ENCODE measurements around the gene SOX13. TPM values are rescaled to one million over a fixed set of nuclear protein-coding genes. Genes with fewer than 3 reads are reported as not detected.

The SOX13 gene
- total RNA-seq, 1 experiment from 2014 or later: not detected

GRCh38 chr1:204077979-204078696, 5.2 kb downstream of the SOX13 start:
- Histone ChIP-seq H3K79me2 (ENCODE audit: low read length) (no peaks in the 10 kb centered on the region), H3K9me3 (ENCODE audit: low read length) (no peaks in the 10 kb centered on the region), H3K36me3 (ENCODE audit: insufficient read depth, low read length) (no peaks in the 10 kb centered on the region), H3K27me3 (ENCODE audit: low read length) (no peaks in the 10 kb centered on the region), H4K20me1 (ENCODE audit: insufficient read depth, low read depth, low read length) (no peaks in the 10 kb centered on the region), H3K9ac (ENCODE audit: low read length) (no peak overlapping the region), H2AFZ (ENCODE audit: low read length) (no peak overlapping the region), H3K27ac (ENCODE audit: low read length) (no peak overlapping the region), H3K4me2 (ENCODE audit: low read depth, low read length, poor library complexity, severe bottlenecking) (no peak overlapping the region), H3K4me3 (ENCODE audit: low read length) (no peak overlapping the region), H3K9me2 (replicated peaks; ENCODE audit: insufficient read depth, low read length) (no peaks in the 10 kb centered on the region), H3K4me1 (ENCODE audit: low read length) (no peaks in the 10 kb centered on the region)
- no peak for DNase-seq

DNA sequence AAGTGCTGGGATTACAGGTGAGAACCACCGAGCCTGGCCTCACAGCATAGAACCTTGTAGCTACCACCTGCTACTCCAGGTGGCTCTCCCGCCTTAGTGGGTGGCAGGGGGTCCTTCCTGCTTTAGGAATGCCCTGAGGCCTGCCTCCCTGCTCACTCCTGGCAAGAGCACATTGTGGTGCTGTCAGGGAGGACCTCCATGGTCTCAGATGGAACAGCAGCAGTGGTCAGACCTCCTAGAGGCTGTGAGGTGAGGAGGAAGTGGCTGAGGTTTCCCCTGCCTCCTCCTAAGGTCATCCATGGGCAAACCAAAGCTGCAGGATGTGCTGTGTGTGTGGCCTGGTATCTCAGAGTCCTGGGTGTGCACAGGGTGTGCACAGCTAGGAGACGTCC, 6.7 kb downstream of the SOX13 start:
- no peaks in the 10 kb centered on the region for H4K20me1 ChIP-seq (ENCODE audit: insufficient read depth, low read depth, low read length)
- H2AFZ ChIP-seq (ENCODE audit: low read length): no peak overlapping the region
- no peaks in the 10 kb centered on the region for H3K79me2 ChIP-seq (ENCODE audit: low read length)
- H3K4me2 ChIP-seq (ENCODE audit: low read depth, low read length, poor library complexity, severe bottlenecking): no peak overlapping the region
- no peaks in the 10 kb centered on the region for H3K9me3 ChIP-seq (ENCODE audit: low read length)
- H3K9ac ChIP-seq (ENCODE audit: low read length): no peak overlapping the region
- no peaks in the 10 kb centered on the region for H3K9me2 ChIP-seq (replicated peaks; ENCODE audit: insufficient read depth, low read length)
- no peak for DNase-seq
- H3K27ac ChIP-seq (ENCODE audit: low read length): no peak overlapping the region
- no peaks in the 10 kb centered on the region for H3K4me1 ChIP-seq (ENCODE audit: low read length)
- H3K36me3 ChIP-seq (ENCODE audit: insufficient read depth, low read length): no peaks in the 10 kb centered on the region
- H3K4me3 ChIP-seq (ENCODE audit: low read length): no peak overlapping the region
- H3K27me3 ChIP-seq (ENCODE audit: low read length): no peaks in the 10 kb centered on the region

DNA sequence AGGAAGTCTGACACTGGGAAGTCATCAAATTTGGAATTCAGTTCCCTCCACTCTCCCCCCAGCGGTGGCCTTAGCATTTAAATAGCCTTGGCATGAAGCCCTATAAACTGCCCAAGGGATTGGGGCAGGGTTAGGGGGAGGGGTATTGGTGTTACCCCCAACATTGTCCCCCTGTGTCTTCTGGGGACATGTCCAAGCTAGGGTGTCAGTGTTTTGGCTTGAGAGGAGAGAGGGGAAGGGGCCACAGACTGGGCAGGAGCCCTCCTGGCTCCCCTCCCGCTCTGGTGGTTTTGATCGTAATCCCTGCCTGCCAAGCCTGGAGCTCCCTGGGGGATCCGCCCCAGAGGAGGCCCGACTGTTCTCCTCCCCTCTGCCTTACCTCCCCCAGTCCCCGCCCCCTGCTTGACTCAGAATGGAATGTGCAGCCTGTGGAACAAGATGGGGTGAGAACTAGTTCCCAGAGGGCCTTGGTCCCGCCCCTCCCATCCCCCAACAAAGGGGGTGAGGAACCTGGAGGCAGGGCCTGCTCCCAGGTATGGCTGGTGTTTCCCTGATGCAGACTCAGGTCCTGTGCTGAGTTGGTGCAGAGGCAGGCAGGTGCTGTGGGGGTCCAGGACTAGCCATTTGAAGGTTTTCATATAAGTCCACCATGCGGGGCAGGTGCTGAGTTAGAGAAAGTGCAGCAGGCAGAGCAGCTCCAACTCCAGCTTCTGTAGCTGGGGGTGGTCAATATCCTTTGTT, 7.4 kb downstream of the SOX13 start:
- Histone ChIP-seq H3K9me2 (replicated peaks; ENCODE audit: insufficient read depth, low read length) (no peaks in the 10 kb centered on the region), H3K36me3 (ENCODE audit: insufficient read depth, low read length) (no peaks in the 10 kb centered on the region), H3K4me3 (ENCODE audit: low read length) (no peak overlapping the region), H3K9ac (ENCODE audit: low read length) (no peak overlapping the region), H3K27ac (ENCODE audit: low read length) (no peak overlapping the region), H3K79me2 (ENCODE audit: low read length) (no peaks in the 10 kb centered on the region), H3K4me1 (ENCODE audit: low read length) (no peaks in the 10 kb centered on the region), H3K4me2 (ENCODE audit: low read depth, low read length, poor library complexity, severe bottlenecking) (no peak overlapping the region), H3K9me3 (ENCODE audit: low read length) (no peaks in the 10 kb centered on the region), H2AFZ (ENCODE audit: low read length) (no peak overlapping the region), H4K20me1 (ENCODE audit: insufficient read depth, low read depth, low read length) (no peaks in the 10 kb centered on the region), H3K27me3 (ENCODE audit: low read length) (no peaks in the 10 kb centered on the region)
- no peak for DNase-seq

- no peak for DNase-seq
- Histone ChIP-seq H3K27ac (ENCODE audit: low read length) (no peak overlapping the region), H3K9ac (ENCODE audit: low read length) (no peak overlapping the region), H3K27me3 (ENCODE audit: low read length) (no peaks in the 10 kb centered on the region), H3K9me2 (replicated peaks; ENCODE audit: insufficient read depth, low read length) (no peaks in the 10 kb centered on the region), H3K4me1 (ENCODE audit: low read length) (no peaks in the 10 kb centered on the region), H2AFZ (ENCODE audit: low read length) (no peak overlapping the region), H3K4me2 (ENCODE audit: low read depth, low read length, poor library complexity, severe bottlenecking) (no peak overlapping the region), H4K20me1 (ENCODE audit: insufficient read depth, low read depth, low read length) (no peaks in the 10 kb centered on the region), H3K36me3 (ENCODE audit: insufficient read depth, low read length) (no peaks in the 10 kb centered on the region), H3K79me2 (ENCODE audit: low read length) (no peaks in the 10 kb centered on the region), H3K9me3 (ENCODE audit: low read length) (no peaks in the 10 kb centered on the region), H3K4me3 (ENCODE audit: low read length) (no peak overlapping the region)
These were observed 8.4 kb downstream of the SOX13 start for GRCh38 chr1:204081164-204081790.

- H3K36me3 ChIP-seq (ENCODE audit: insufficient read depth, low read length): no peaks in the 10 kb centered on the region
- no peak overlapping the region for H3K4me3 ChIP-seq (ENCODE audit: low read length)
- no peaks in the 10 kb centered on the region for H4K20me1 ChIP-seq (ENCODE audit: insufficient read depth, low read depth, low read length)
- no peaks in the 10 kb centered on the region for H3K4me1 ChIP-seq (ENCODE audit: low read length)
- no peak overlapping the region for H3K27ac ChIP-seq (ENCODE audit: low read length)
- H3K9me2 ChIP-seq (replicated peaks; ENCODE audit: insufficient read depth, low read length): no peaks in the 10 kb centered on the region
- no peak for DNase-seq
- no peak overlapping the region for H3K4me2 ChIP-seq (ENCODE audit: low read depth, low read length, poor library complexity, severe bottlenecking)
- H3K9ac ChIP-seq (ENCODE audit: low read length): no peak overlapping the region
- H3K79me2 ChIP-seq (ENCODE audit: low read length): no peaks in the 10 kb centered on the region
- H3K27me3 ChIP-seq (ENCODE audit: low read length): no peaks in the 10 kb centered on the region
- no peaks in the 10 kb centered on the region for H3K9me3 ChIP-seq (ENCODE audit: low read length)
- no peak overlapping the region for H2AFZ ChIP-seq (ENCODE audit: low read length)
These were observed 9.0 kb downstream of the SOX13 start for GRCh38 chr1:204081791-204082513.

- Histone ChIP-seq H3K9me2 (replicated peaks; ENCODE audit: insufficient read depth, low read length) (no peaks in the 10 kb centered on the region), H3K4me1 (ENCODE audit: low read length) (no peaks in the 10 kb centered on the region), H3K4me3 (ENCODE audit: low read length) (no peak overlapping the region), H3K36me3 (ENCODE audit: insufficient read depth, low read length) (no peaks in the 10 kb centered on the region), H3K27me3 (ENCODE audit: low read length) (no peaks in the 10 kb centered on the region), H3K9me3 (ENCODE audit: low read length) (no peaks in the 10 kb centered on the region), H2AFZ (ENCODE audit: low read length) (no peak overlapping the region), H3K9ac (ENCODE audit: low read length) (no peak overlapping the region), H3K79me2 (ENCODE audit: low read length) (no peaks in the 10 kb centered on the region), H3K27ac (ENCODE audit: low read length) (no peak overlapping the region), H4K20me1 (ENCODE audit: insufficient read depth, low read depth, low read length) (no peaks in the 10 kb centered on the region), H3K4me2 (ENCODE audit: low read depth, low read length, poor library complexity, severe bottlenecking) (no peak overlapping the region)
- DNase-seq: no peak
These were observed 10.6 kb downstream of the SOX13 start for GRCh38 chr1:204083491-204083890.

DNA sequence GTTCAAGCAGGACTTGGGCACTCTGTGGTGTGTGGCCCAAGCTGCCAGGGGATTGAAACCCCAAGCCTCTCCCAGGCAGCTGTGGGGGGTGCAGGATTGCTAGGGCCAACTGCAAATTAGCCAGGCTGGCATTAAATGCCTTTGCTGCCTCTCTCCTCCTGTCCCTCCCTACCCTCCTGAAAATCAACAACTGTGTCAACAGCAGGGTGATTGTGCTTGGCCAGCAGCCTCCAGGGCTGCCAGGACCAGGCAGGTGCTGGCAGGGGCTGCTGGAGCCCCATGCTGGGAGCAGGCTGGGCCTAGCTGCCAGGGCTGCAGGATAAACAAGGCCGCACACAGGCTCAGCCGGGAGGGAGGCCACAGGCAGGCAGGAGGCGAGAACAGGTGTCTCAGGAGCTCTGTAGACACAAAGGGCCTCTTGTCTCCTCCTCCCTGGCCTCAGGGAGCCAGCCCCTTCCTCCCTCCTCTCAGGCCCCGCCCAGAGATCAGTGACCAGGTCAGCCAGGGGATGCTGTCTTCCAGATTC, 11.4 kb downstream of the SOX13 start:
- no peak overlapping the region for H3K27ac ChIP-seq (ENCODE audit: low read length)
- DNase-seq: no peak
- H3K4me2 ChIP-seq (ENCODE audit: low read depth, low read length, poor library complexity, severe bottlenecking): no peak overlapping the region
- H2AFZ ChIP-seq (ENCODE audit: low read length): no peak overlapping the region
- no peaks in the 10 kb centered on the region for H3K79me2 ChIP-seq (ENCODE audit: low read length)
- H3K36me3 ChIP-seq (ENCODE audit: insufficient read depth, low read length): no peaks in the 10 kb centered on the region
- H3K27me3 ChIP-seq (ENCODE audit: low read length): no peaks in the 10 kb centered on the region
- no peak overlapping the region for H3K4me3 ChIP-seq (ENCODE audit: low read length)
- no peaks in the 10 kb centered on the region for H4K20me1 ChIP-seq (ENCODE audit: insufficient read depth, low read depth, low read length)
- H3K9me3 ChIP-seq (ENCODE audit: low read length): no peaks in the 10 kb centered on the region
- no peak overlapping the region for H3K9ac ChIP-seq (ENCODE audit: low read length)
- no peaks in the 10 kb centered on the region for H3K9me2 ChIP-seq (replicated peaks; ENCODE audit: insufficient read depth, low read length)
- H3K4me1 ChIP-seq (ENCODE audit: low read length): no peaks in the 10 kb centered on the region

DNA sequence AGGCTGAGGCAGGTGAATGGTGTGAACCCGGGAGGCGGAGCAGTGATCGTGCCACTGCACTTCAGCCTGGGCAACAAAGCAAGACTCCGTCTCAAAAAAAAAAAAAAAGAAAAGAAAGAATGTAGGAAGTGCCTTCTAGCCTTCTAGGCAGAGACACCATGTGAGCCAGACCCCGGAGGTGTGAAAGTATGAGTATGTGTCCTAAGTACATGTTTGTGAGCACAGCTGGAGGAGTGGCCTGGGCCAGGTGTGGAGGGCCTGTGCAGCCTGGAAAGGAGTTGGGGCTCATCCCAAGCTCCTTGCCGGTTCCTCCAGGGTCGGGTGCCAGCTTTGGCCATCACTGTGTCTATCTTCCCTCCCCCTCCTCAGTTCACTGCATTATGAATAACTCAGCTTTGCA, 13.0 kb downstream of the SOX13 start:
- H3K27ac ChIP-seq (ENCODE audit: low read length): no peak overlapping the region
- no peaks in the 10 kb centered on the region for H3K79me2 ChIP-seq (ENCODE audit: low read length)
- no peak overlapping the region for H3K9ac ChIP-seq (ENCODE audit: low read length)
- no peaks in the 10 kb centered on the region for H3K36me3 ChIP-seq (ENCODE audit: insufficient read depth, low read length)
- H3K4me3 ChIP-seq (ENCODE audit: low read length): no peak overlapping the region
- H3K4me1 ChIP-seq (ENCODE audit: low read length): no peaks in the 10 kb centered on the region
- H2AFZ ChIP-seq (ENCODE audit: low read length): no peak overlapping the region
- DNase-seq: no peak
- no peaks in the 10 kb centered on the region for H3K9me2 ChIP-seq (replicated peaks; ENCODE audit: insufficient read depth, low read length)
- H3K9me3 ChIP-seq (ENCODE audit: low read length): no peaks in the 10 kb centered on the region
- H3K4me2 ChIP-seq (ENCODE audit: low read depth, low read length, poor library complexity, severe bottlenecking): no peak overlapping the region
- no peaks in the 10 kb centered on the region for H3K27me3 ChIP-seq (ENCODE audit: low read length)
- no peaks in the 10 kb centered on the region for H4K20me1 ChIP-seq (ENCODE audit: insufficient read depth, low read depth, low read length)

Measured in Karpas-422 (cell line).